HepG2 (cell line): ENCODE results near the gene HSD3B7. TPM values are rescaled to one million over a fixed set of nuclear protein-coding genes. Genes with fewer than 3 reads are reported as not detected.

Source experiments
- ATF3 ChIP-seq: sonication (generic); formaldehyde crosslinking; IDR thresholded peaks from 2 replicates; pipeline ENCODE4 v1.4.0; 2020; ENCODE audit warnings: missing genetic modification reagents
- CHD4 ChIP-seq: fragments of 200-600 bp; sonication (generic); IDR thresholded peaks from 2 replicates; pipeline ENCODE4 v1.7.0; 2017; ENCODE audit warnings: mild to moderate bottlenecking, low read length, borderline replicate concordance
- CREBL2 ChIP-seq: sonication (generic); formaldehyde crosslinking; IDR thresholded peaks from 2 replicates; pipeline ENCODE4 v1.8.1; 2023; ENCODE audit warnings: missing genetic modification reagents, mild to moderate bottlenecking, borderline replicate concordance
- DMAP1 ChIP-seq: IDR thresholded peaks from 2 replicates; pipeline ENCODE4 v1.6.1; 2016
- FUBP1 ChIP-seq: sonication (generic); formaldehyde crosslinking; IDR thresholded peaks from 2 replicates; pipeline ENCODE4 v1.5.1; 2020; ENCODE audit warnings: missing genetic modification reagents, mild to moderate bottlenecking, borderline replicate concordance
- HDAC2 ChIP-seq: sonication (generic); formaldehyde crosslinking; IDR thresholded peaks from 2 replicates; pipeline ENCODE4 v1.4.0; 2020; ENCODE audit warnings: missing genetic modification reagents
- HOXA9 ChIP-seq: sonication (generic); formaldehyde crosslinking; IDR thresholded peaks from 2 replicates; pipeline ENCODE4 v1.8.1; 2022; ENCODE audit warnings: missing genetic modification reagents, mild to moderate bottlenecking, moderate library complexity, borderline replicate concordance
- KAT2B ChIP-seq: fragments of 150-350 bp; IDR thresholded peaks from 2 replicates; pipeline ENCODE4 v1.6.1; 2014; ENCODE audit warnings: low read depth, low read length, borderline replicate concordance
- MEIS1 ChIP-seq: sonication (generic); formaldehyde crosslinking; IDR thresholded peaks from 2 replicates; pipeline ENCODE4 v1.9.0; 2021; ENCODE audit warnings: mild to moderate bottlenecking, missing genetic modification reagents, moderate library complexity, borderline replicate concordance
- NCOR1 ChIP-seq: fragments of 200-600 bp; sonication (generic); IDR thresholded peaks from 2 replicates; pipeline ENCODE4 v1.7.0; 2017; ENCODE audit warnings: antibody characterized with exemption, low read length, borderline replicate concordance
- NFIC ChIP-seq: IDR thresholded peaks from 2 replicates; pipeline ENCODE4 v1.6.1; 2012; ENCODE audit warnings: mild to moderate bottlenecking, low read length, inconsistent platforms
- NFYB ChIP-seq: sonication (generic); formaldehyde crosslinking; IDR thresholded peaks from 2 replicates; pipeline ENCODE4 v1.4.0; 2020; ENCODE audit warnings: missing genetic modification reagents
- PHB2 ChIP-seq: fragments of 450-650 bp; IDR thresholded peaks from 2 replicates; pipeline ENCODE4 v1.6.1; 2018; ENCODE audit not compliant: partially characterized antibody
- POGZ ChIP-seq: sonication (generic); formaldehyde crosslinking; IDR thresholded peaks from 2 replicates; pipeline ENCODE4 v1.4.0; 2020; ENCODE audit warnings: mild to moderate bottlenecking, missing genetic modification reagents
- RELA ChIP-seq: sonication (generic); formaldehyde crosslinking; IDR thresholded peaks from 2 replicates; pipeline ENCODE4 v1.4.0; 2020; ENCODE audit warnings: missing genetic modification reagents
- RXRA ChIP-seq: sonication (generic); formaldehyde crosslinking; IDR thresholded peaks from 2 replicates; pipeline ENCODE4 v1.5.1; 2020; ENCODE audit warnings: missing genetic modification reagents
- SUZ12 ChIP-seq: fragments of 150-350 bp; IDR thresholded peaks from 2 replicates; pipeline ENCODE4 v1.6.1; 2014; ENCODE audit warnings: low read depth, low read length
- TCF12 ChIP-seq, 2 experiments: fragments of 450-650 bp in 1 of 2; sonication (generic) in 1 of 2; formaldehyde crosslinking in 1 of 2; IDR thresholded peaks; 2 replicates each; pipeline versions ENCODE4 v1.6.1 to v1.8.0; 2017 to 2022; ENCODE audit warnings: antibody characterized with exemption in 1 of 2, mild to moderate bottlenecking in 1 of 2, missing genetic modification reagents in 1 of 2, moderate library complexity in 1 of 2
- TFAP4 ChIP-seq: sonication (generic); IDR thresholded peaks from 2 replicates; pipeline ENCODE4 v1.6.1; 2016; ENCODE audit warnings: low read depth, borderline replicate concordance
- THAP11 ChIP-seq: IDR thresholded peaks from 2 replicates; pipeline ENCODE4 v1.6.1; 2016; ENCODE audit warnings: missing biosample characterization, missing genetic modification reagents
- ZIK1 ChIP-seq: sonication (generic); formaldehyde crosslinking; IDR thresholded peaks from 2 replicates; pipeline ENCODE4 v1.5.0; 2020; ENCODE audit warnings: mild to moderate bottlenecking, low read depth, missing genetic modification reagents, borderline replicate concordance
- ZNF251 ChIP-seq: sonication (generic); formaldehyde crosslinking; IDR thresholded peaks from 2 replicates; pipeline ENCODE4 v1.9.0; 2021; ENCODE audit warnings: mild to moderate bottlenecking, missing genetic modification reagents
- ZNF362 ChIP-seq: sonication (generic); formaldehyde crosslinking; IDR thresholded peaks from 2 replicates; pipeline ENCODE4 v1.4.0; 2020; ENCODE audit warnings: missing genetic modification reagents, mild to moderate bottlenecking, borderline replicate concordance
- ZNF780A ChIP-seq: sonication (generic); formaldehyde crosslinking; IDR thresholded peaks from 2 replicates; pipeline ENCODE4 v1.8.0; 2022; ENCODE audit warnings: mild to moderate bottlenecking, missing genetic modification reagents, moderate library complexity
- ZNF781 ChIP-seq: sonication (generic); formaldehyde crosslinking; IDR thresholded peaks from 2 replicates; pipeline ENCODE4 v1.5.1; 2020; ENCODE audit warnings: borderline replicate concordance, mild to moderate bottlenecking, missing genetic modification reagents; ENCODE audit errors: not compliant biosample characterization
- ZZZ3 ChIP-seq: sonication (generic); formaldehyde crosslinking; IDR thresholded peaks from 2 replicates; pipeline ENCODE4 v1.4.0; 2020; ENCODE audit warnings: missing genetic modification reagents, mild to moderate bottlenecking, borderline replicate concordance
- polyA plus RNA-seq, 8 experiments: library from polyadenylated mRNA; depleted of rRNA in 3 of 8; stranded (reverse) in 7 of 8; unstranded in 1 of 8; fragments of >200 nt; fragmentation: Illumina TruSeq in 4 of 8; extraction: Trizol in 4 of 8; gene quantifications; 2 replicates each; pipeline versions ENCODE4 v1.2.1 to v1.2.3, GENCODE V29; 2011 to 2016; ENCODE audit warnings: low read depth in 4 of 8, missing spikeins in 1 of 8, mixed read lengths in 1 of 8; ENCODE audit not compliant: insufficient read depth in 1 of 8
- total RNA-seq, 5 experiments: library from RNA; depleted of rRNA; stranded (reverse); fragments of >200 nt; fragmentation: Illumina TruSeq; extraction: Trizol; gene quantifications; 2 replicates each; pipeline ENCODE4 v1.2.3, GENCODE V29; 2016; ENCODE audit warnings: low read depth in 1 of 5

The HSD3B7 gene
- total and polyA plus RNA-seq, 2 of the 13 experiments (the other 11 are each of a cell fraction or from before 2014, with no cell fraction given): 32.9 to 69.7 TPM

GRCh38 chr16:30957456-30958174 lies 27.4 kb upstream of the HSD3B7 start, which contains the start of gene SETD1A (continued):
- TF ChIP-seq ZZZ3 (peak; percentile 63; the same call in 1 of the 2 replicates), NFIC (no peak), ZNF362 (CRISPR knock-in tag) (no peak; the same call in 1 of the 2 replicates), RXRA (CRISPR knock-in tag) (peak; percentile 75; the same call in 1 of the 2 replicates), RELA (CRISPR knock-in tag) (no peak), MEIS1 (CRISPR knock-in tag) (0 out of 2 replicates have a peak, but pooled peaks have one; percentile 68), ZIK1 (peak; percentile 88), THAP11 (CRISPR knock-in tag) (peak; percentile 93), TCF12 (IDR thresholded peaks at IDR 0.05) (no peak), TCF12 (CRISPR knock-in tag; IDR thresholded peaks at IDR 0.05) (no peak; the same call in 1 of the 2 replicates), KAT2B (no peak), DMAP1 (CRISPR knock-in tag) (peak; percentile 83), FUBP1 (CRISPR knock-in tag) (no peak), CHD4 (no peak), PHB2 (no peak), ZNF781 (CRISPR knock-in tag) (peak; percentile 40), ZNF251 (CRISPR knock-in tag) (no peak), NFYB (CRISPR knock-in tag) (peak; percentile 41), CREBL2 (CRISPR knock-in tag) (no peak), ZNF780A (CRISPR knock-in tag) (0 out of 2 replicates have a peak, but pooled peaks have one; percentile 67), NCOR1 (peak; percentile 75; the same call in 1 of the 2 replicates), HDAC2 (peak; percentile 66), TFAP4 (peak; percentile 68; the same call in 1 of the 2 replicates), SUZ12 (no peak), HOXA9 (no peak; the same call in 1 of the 2 replicates), ATF3 (no peak), POGZ (CRISPR knock-in tag) (peak; percentile 62; the same call in 1 of the 2 replicates)
